Peyer's patch (tissue), 4 donors: ENCODE measurements around the gene SCAF4. TPM values are rescaled to one million over a fixed set of nuclear protein-coding genes. Genes with fewer than 3 reads are reported as not detected.

Experiments used
- DNase-seq, 3 donors: peaks; one replicate each; pipeline ENCODE4 v3.0.0-alpha.2; 2017 to 2019
- H3K27ac ChIP-seq, 4 donors: fragments of 200-600 bp; sonication (generic); one replicate each; pipeline ENCODE4 v1.5.1; 2016 to 2019
- H3K27me3 ChIP-seq, 2 donors: fragments of 200-600 bp; sonication (generic); one replicate each; pipeline ENCODE4 v1.5.1; 2019
- H3K36me3 ChIP-seq, 3 donors: fragments of 200-600 bp; sonication (generic); one replicate each; pipeline ENCODE4 v1.5.1; 2016 to 2019
- H3K4me1 ChIP-seq, 4 donors: fragments of 200-600 bp; sonication (generic); one replicate each; pipeline ENCODE4 v1.5.1; 2016 to 2019
- H3K4me3 ChIP-seq, 4 donors: fragments of 200-600 bp; sonication (generic); 1 replicate in 3 of 4; 2 replicates in 1 of 4; pipeline ENCODE4 v1.5.1; 2016 to 2019; ENCODE audit warnings: mild to moderate bottlenecking in 1 of 4
- H3K9me3 ChIP-seq, 4 donors: fragments of 200-600 bp; sonication (generic); one replicate each; pipeline ENCODE4 v1.5.1; 2016 to 2019; ENCODE audit warnings: mild to moderate bottlenecking in 1 of 4
- POLR2A ChIP-seq, 2 donors: fragments of 450-650 bp; IDR thresholded peaks; one replicate each; pipeline ENCODE4 v1.5.1; 2017; ENCODE audit warnings: antibody characterized with exemption in 2 of 2, mild to moderate bottlenecking in 2 of 2, moderate library complexity in 2 of 2
- total RNA-seq, 4 donors: library from RNA; depleted of rRNA; stranded (reverse); fragments of >200 nt; gene quantifications; one replicate each; pipeline ENCODE4 v1.1.0, GENCODE V29; 2016
- TF ChIP-seq, protein P1 (sequence below), 6 experiments: fragments of 450-650 bp in 4 of 6; fragments of 200-600 bp in 2 of 6; sonication (generic) in 1 of 6; IDR thresholded peaks; one replicate each; pipeline ENCODE4 v1.5.1; 2017 to 2019; ENCODE audit warnings: antibody characterized with exemption in 6 of 6, mild to moderate bottlenecking in 3 of 6, moderate library complexity in 1 of 6

SCAF4 gene
- total RNA-seq, 4 donors from 2014 or later: 26.4 to 33.1 (median 30.2) TPM

DNA sequence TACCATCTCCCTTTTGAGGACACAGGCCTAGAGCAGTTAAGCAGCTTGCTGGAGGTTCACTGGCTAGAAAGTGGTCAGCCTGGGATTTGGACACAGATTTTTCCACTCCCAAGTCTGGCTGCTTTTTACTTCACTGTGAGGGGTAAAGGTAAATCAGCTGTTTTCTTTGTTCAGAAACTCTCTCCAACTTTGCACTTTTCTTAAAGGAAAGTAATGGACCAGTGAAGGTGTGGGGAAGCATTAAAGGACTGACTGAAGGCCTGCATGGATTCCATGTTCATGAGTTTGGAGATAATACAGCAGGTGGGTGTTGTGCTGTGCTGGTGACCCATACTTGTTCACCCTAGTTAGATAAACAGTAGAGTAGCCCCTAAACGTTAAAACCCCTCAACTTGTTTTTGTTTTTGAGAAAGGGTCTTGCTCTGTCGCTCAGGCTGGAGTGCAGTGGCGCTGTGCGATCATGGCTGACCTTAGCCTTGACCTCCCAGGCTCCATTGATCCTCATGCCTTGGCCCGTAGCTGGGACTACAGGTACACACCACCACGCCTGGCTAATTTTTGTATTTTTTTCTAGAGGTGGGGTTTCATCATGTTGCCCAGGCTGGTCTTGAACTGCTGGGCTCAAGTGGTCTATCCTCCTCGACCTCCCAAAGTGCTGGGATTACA, 68.2 kb downstream of the SCAF4 start:
- H3K27ac ChIP-seq: no peak overlapping the region
- no peaks in the 10 kb centered on the region for H3K27me3 ChIP-seq
- peaks cover 0 to 46% (median 0%) of the 10 kb centered on the region in 3 donors for H3K36me3 ChIP-seq
- TF ChIP-seq, protein P1, sequence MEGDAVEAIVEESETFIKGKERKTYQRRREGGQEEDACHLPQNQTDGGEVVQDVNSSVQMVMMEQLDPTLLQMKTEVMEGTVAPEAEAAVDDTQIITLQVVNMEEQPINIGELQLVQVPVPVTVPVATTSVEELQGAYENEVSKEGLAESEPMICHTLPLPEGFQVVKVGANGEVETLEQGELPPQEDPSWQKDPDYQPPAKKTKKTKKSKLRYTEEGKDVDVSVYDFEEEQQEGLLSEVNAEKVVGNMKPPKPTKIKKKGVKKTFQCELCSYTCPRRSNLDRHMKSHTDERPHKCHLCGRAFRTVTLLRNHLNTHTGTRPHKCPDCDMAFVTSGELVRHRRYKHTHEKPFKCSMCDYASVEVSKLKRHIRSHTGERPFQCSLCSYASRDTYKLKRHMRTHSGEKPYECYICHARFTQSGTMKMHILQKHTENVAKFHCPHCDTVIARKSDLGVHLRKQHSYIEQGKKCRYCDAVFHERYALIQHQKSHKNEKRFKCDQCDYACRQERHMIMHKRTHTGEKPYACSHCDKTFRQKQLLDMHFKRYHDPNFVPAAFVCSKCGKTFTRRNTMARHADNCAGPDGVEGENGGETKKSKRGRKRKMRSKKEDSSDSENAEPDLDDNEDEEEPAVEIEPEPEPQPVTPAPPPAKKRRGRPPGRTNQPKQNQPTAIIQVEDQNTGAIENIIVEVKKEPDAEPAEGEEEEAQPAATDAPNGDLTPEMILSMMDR (IDR thresholded peaks at IDR 0.05): no peak
- no peak for TF ChIP-seq POLR2A (IDR thresholded peaks at IDR 0.05)
- no peak overlapping the region for H3K4me3 ChIP-seq
- DNase-seq: no peak
- no peaks in the 10 kb centered on the region for H3K9me3 ChIP-seq
- peaks cover 0 to 40% (median 8%) of the 10 kb centered on the region in 4 donors for H3K4me1 ChIP-seq

DNA sequence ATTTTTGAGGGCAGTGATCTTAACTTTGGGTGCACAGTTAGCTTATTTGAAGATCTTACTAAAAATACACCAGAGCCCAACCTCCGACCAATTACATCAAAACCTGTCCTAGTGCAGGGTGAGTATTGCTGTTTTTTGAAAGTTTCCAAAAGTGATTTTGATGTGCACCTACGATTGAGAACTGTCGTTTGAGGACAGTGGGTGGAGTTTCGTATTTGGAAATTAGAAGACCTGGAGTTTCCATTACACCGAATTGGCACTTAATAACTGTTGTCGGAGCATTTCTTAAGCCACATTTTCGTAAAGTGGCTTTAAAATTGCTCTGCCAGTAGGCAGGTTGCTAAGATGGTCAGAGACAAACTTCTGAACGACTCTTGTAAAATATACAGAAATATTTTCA, 71.3 kb downstream of the SCAF4 start:
- H3K36me3 ChIP-seq: peaks cover 0 to 18% (median 0%) of the 10 kb centered on the region in 3 donors
- peak overlapping the region; percentile 71 to 96 (median 80) for H3K4me3 ChIP-seq
- no peaks in the 10 kb centered on the region for H3K9me3 ChIP-seq
- TF ChIP-seq, protein P1 (IDR thresholded peaks at IDR 0.05): no peak
- H3K27ac ChIP-seq: peak overlapping the region in 3 of 4 donors; percentile 92 to 98 (median 92)
- no peak for DNase-seq
- H3K27me3 ChIP-seq: no peaks in the 10 kb centered on the region
- peaks cover 0 to 53% (median 8%) of the 10 kb centered on the region in 4 donors for H3K4me1 ChIP-seq

DNA sequence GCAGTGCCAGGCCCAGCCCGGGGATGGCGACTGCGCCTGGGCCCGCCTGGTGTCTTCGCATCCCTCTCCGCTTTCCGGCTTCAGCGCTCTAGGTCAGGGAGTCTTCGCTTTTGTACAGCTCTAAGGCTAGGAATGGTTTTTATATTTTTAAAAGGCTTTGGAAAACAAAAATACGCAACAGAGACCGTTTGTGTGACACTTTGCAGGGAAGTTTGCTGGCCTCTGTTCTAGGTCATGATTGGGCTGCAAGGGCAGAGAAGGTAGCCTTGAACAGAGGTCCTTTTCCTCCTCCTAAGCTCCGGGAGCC, 71.7 kb downstream of the SCAF4 start:
- DNase-seq: peak in 1 of 3 donors; percentile 30
- Histone ChIP-seq H3K4me3 (peak overlapping the region; percentile 71 to 96 (median 80)), H3K9me3 (no peaks in the 10 kb centered on the region), H3K36me3 (peaks cover 0 to 15% (median 0%) of the 10 kb centered on the region in 3 donors), H3K4me1 (peaks cover 0 to 53% (median 8%) of the 10 kb centered on the region in 4 donors), H3K27me3 (no peaks in the 10 kb centered on the region), H3K27ac (peak overlapping the region; percentile 87 to 98 (median 92))
- TF ChIP-seq POLR2A (IDR thresholded peaks at IDR 0.05): no peak
- TF ChIP-seq, protein P1 (IDR thresholded peaks at IDR 0.05): no peak

DNA sequence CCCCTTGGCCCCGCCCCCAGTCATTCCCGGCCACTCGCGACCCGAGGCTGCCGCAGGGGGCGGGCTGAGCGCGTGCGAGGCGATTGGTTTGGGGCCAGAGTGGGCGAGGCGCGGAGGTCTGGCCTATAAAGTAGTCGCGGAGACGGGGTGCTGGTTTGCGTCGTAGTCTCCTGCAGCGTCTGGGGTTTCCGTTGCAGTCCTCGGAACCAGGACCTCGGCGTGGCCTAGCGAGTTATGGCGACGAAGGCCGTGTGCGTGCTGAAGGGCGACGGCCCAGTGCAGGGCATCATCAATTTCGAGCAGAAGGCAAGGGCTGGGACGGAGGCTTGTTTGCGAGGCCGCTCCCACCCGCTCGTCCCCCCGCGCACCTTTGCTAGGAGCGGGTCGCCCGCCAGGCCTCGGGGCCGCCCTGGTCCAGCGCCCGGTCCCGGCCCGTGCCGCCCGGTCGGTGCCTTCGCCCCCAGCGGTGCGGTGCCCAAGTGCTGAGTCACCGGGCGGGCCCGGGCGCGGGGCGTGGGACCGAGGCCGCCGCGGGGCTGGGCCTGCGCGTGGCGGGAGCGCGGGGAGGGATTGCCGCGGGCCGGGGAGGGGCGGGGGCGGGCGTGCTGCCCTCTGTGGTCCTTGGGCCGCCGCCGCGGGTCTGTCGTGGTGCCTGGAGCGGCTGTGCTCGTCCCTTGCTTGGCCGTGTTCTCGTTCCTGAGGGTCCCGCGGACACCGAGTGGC, 72.2 kb downstream of the SCAF4 start, which contains the start of gene SOD1:
SOD1 (plus strand) TSS at position 158 of the 723 bp plus-strand sequence; CDS start at position 235, 77 bp downstream.
- no peaks in the 10 kb centered on the region for H3K9me3 ChIP-seq
- peaks cover 0 to 48% (median 8%) of the 10 kb centered on the region in 4 donors for H3K4me1 ChIP-seq
- H3K27me3 ChIP-seq: no peaks in the 10 kb centered on the region
- TF ChIP-seq, protein P1 (IDR thresholded peaks at IDR 0.05): peak in 3 of 6 experiments; percentile 12 to 30 (median 27)
- peak; percentile 87 to 92 for TF ChIP-seq POLR2A (IDR thresholded peaks at IDR 0.05)
- peak; percentile 96 to 98 (median 97) for DNase-seq
- H3K4me3 ChIP-seq: peak within 1 kb of the TSS; percentile 71 to 96 (median 80)
- H3K27ac ChIP-seq: peak within 1 kb of the TSS; percentile 87 to 98 (median 92)
- H3K36me3 ChIP-seq: peaks cover 0 to 9% (median 0%) of the 10 kb centered on the region in 3 donors

DNA sequence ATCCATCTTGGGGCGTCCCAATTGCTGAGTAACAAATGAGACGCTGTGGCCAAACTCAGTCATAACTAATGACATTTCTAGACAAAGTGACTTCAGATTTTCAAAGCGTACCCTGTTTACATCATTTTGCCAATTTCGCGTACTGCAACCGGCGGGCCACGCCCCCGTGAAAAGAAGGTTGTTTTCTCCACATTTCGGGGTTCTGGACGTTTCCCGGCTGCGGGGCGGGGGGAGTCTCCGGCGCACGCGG, 72.7 kb downstream of the SCAF4 start:
- H3K4me3 ChIP-seq: peak overlapping the region; percentile 71 to 96 (median 80)
- H3K4me1 ChIP-seq: peaks cover 0 to 45% (median 8%) of the 10 kb centered on the region in 4 donors
- H3K27me3 ChIP-seq: no peaks in the 10 kb centered on the region
- TF ChIP-seq, protein P1 (IDR thresholded peaks at IDR 0.05): no peak
- no peak for TF ChIP-seq POLR2A (IDR thresholded peaks at IDR 0.05)
- H3K27ac ChIP-seq: peak overlapping the region; percentile 87 to 98 (median 92)
- peaks cover 0 to 5% (median 0%) of the 10 kb centered on the region in 3 donors for H3K36me3 ChIP-seq
- no peaks in the 10 kb centered on the region for H3K9me3 ChIP-seq
- DNase-seq: no peak
